ENCODE measurements around the gene LARP6.
"Not testable (repeated sequence)": the region's sequence is repeated elsewhere in the genome, so short reads cannot be mapped to it uniquely, and the experiment has no call there.

LARP6 gene

DNA sequence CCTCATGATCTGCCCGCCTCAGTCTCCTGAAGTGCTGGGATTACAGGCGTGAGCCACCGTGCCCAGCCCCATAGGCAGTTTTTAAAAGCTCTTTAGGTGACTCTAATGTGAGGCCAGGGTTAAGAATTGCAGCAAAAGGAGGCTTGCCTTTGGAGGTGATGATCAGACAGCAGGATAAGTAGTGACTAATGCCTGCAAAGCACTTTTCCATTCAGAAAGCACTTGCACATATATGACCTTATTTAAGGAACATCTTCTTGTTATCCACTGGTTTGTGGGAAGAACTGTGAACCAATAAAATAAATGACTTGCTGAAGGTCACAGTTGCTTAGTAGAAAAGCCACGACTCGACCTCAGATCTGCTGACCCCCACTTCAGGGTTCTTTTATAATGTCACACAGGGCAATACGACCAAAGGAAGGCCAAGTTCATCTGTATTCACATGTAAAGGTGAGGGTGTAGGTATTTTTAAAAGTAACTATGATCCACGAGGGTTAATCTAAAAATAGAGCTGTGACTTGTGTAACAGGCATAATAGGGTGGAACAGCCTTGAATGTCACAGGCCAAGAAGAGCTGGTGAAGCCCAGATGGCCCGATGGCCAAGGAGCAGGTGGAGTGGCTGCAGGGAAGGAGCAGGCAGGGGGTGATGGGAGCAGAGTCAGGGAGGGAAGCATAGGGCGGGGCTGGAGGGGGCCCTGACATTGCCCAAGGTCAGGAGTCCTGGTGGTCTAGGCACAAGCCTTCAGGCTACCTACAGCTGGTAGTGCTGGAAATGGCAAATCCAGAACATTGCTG lies 24.4 kb downstream of the LARP6 start:
- DNase-seq: no peak

DNA sequence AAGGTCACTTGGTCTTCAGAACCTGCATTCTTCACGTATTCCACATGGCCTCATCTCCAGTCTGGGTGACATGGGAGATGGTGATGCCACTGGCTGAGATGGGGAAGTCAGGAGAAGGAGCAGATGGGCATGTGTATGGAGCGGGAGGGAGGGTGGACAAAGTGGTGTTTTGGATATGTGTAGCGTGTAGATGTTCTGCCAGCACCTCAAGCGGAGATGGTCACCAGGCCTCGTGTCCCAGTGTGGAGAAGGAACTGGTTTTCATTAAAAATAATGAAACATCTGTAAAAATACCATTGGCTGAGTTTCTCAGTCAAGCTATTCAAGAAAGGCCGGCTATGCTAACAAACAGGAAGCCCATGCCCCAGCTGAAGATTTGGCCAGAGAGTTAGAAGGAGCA lies 26.2 kb downstream of the LARP6 start:
- DNase-seq: no peak

DNA sequence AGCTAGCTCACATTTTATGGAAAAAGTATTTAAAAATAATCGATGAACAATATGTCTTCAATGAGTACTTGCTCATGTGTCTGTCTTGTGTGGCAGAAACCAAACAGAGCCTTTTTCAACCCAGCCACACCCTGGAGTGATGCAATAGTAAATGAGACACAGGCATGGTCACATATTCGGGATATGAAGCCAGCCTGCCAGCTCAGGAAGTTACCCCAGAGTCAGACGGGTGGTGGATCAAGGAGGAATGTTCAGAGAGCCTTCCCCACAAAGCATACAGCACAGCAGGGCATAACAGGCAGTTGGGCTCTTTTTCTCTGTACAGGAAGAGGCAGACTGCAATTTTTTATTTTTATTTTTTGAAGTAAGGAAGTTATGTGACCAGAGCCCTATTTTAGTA lies 27.3 kb downstream of the LARP6 start:
- no peak for DNase-seq

DNA sequence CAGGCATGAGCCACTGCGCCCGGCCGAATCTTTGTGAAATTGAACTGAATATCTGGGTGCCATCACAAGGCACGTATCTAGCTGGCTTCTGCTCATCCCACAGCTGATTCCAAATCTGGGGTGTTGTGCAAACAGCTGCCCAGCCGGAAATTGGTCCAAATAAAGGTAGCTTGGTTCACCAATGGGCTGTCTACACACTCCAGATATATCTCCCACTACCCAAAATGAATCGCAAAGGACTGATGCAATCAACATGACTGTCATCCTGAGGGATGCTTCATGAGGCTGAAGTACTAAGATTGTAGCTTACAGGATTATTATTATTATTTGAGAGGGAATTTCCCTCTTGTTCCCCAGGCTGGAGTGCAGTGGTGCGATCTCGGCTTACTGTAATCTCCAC lies 28.1 kb downstream of the LARP6 start:
- no peak for DNase-seq

DNA sequence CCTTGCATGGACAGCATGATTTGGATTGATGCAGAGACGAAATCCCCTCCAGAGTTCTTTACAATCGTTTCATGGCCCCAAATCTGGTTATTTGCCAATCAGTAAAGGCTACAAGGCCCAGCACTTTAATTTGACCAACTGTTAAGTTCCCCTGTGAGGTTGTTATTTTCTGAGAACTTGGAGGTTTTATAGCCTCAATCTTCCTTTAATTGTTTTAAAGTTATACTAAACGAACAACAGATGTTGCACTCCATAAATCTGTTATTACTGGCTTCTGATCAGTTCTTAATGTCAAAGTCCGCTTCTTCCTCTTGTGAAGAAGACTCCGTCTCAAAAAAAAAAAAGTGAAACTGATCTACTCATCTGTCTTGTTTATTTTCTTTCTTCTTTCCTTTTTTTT lies 30.8 kb downstream of the LARP6 start:
- no peak for DNase-seq

DNA sequence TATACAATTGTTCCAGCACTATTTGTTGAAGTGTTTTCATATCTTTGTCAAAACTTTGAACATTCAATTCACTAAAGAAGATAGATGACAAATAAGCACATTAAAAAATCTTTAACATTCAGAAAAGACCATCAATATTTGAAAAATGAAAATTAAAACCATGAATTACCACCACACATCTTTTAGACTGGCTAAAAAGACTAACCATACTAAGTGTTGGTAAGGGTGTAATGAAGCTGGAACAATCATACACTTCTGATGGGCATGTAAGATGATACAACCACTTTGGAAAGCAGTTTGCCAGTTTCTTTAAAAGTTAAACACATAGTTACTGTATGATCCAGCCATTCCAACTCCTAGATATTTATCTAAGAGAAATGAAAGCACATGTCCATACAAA lies 33.7 kb downstream of the LARP6 start:
- DNase-seq: no peak

DNA sequence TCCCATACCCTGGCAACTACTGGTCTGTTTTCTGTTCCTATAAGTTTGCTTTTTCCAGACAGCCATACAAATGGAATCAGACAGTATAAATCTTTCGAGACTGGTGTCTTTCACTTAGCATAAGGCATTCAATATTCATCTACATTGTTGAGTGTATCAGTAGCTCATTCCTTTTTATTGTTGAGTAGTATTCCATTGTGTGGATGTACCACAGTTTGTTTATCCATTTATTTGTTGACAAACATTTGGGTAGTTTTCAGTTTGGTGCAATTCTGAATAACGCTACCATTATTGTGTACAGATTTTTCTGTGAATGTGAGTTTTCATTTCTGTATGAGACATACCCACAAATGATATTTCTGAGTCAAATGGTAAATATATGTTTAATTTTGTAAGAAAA lies 35.4 kb downstream of the LARP6 start:
- DNase-seq: no peak

DNA sequence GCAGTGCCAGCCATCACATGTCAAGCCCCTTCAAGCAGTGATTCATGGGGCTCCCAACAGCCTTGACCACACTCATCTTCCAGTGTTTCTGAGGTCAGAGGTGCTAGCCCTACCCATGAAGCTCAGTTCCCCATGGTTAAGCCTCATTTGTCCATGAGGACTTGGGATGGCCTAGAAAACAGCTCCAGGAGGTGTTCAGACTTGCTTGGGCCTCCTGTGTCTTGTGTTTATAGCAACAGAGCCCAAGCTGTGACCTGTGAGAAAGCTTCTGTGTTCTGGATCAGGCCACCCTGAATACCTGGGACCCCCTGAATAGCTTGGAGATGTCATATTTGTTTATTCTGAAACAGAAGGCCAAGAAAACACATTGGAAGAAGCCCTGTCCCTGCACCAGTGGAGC lies 36.7 kb downstream of the LARP6 start:
- no peak for DNase-seq

DNA sequence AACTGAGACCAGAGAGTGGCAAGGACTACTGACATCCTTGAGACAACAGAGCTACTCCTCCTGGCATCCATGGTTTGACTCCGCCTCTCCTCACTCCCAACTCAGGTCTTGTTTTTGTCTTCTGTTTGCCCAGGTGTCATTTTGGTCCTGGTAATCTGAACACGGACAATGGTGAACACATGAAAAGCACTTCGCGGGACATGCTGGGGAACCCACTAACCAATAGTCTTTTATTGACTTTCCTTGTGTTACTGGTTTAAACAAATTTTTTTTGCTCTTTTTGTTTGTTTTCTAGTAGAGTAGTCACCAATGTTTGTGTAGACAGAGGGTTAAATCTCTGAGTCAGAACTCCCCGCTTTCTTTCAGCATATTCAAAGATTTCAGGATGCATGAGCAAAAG lies 38.4 kb downstream of the LARP6 start:
- DNase-seq: no peak

DNA sequence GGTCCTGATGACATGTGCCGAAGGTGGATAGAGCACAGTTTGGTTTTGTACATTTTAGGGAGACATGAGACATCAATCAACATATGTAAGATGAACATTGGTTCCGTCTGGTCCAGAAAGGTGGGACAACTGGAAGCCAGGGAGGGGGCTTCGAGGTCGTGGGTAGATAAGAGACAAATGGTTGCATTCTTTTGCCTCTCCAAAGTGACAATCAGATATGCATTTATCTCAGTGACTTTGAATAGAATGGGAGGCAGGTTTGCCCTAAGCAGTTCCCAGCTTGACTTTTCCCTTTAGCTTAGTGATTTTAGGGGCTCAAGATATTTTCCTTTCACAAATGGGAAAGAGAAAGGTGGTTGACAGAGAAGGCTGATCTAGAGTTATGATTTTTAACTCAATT lies 38.9 kb downstream of the LARP6 start:
- not testable (repeated sequence) for DNase-seq

DNA sequence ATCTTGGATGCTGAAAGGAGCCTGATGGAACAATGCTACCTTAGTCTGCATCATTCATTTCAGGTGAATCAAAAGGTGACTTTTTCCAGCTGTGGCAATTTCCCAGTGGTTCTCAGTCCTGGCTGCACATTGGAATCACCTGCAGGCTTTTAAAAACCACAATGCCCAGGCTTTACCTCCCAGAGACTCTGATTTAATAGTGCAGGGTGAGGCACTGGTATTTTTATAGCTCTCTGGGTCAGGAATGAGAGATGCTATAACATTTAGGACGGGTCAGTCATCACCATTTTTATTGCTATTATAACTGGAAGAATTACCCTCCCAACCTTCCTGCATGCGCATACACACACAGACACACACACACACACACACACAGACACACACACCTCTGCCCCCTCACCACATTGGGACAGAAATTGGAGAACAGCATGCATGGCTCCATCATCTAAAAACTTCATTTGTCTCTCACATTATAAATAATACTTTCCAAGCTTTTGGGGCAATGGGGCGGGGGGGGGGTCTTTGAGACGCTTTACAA lies 41.1 kb downstream of the LARP6 start:
- DNase-seq: no peak

DNA sequence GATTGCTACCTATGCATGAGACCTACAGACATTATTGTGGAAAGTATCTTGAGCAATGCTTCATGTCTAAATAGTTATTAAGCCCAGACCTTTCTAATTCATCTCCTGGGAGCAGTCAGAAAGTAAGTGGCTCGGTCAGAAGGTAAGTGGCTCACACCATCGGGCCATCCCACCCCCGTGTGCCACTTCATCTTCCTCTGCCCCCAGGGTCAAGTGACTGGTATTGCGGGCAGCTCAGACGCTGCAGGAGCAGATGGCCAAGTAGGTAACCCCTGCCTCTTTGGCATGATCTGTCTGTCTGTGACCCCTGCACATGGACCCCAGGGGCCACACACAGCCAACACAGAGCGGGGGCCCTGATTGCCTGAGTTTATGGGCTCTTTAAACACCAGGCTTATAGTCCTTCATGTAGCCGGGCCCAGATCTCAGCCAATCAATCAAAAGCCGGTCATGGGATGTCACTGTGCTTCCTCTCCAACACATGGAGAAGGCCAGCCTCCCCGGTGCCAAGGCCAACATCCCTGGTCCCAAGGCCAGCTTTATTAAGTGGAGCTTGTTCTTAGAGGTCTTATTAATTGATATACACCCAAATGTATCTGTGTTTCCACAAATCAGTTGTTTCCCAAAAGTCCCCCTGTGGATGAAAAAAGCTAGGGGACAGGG lies 42.9 kb downstream of the LARP6 start:
- no peak for DNase-seq

DNA sequence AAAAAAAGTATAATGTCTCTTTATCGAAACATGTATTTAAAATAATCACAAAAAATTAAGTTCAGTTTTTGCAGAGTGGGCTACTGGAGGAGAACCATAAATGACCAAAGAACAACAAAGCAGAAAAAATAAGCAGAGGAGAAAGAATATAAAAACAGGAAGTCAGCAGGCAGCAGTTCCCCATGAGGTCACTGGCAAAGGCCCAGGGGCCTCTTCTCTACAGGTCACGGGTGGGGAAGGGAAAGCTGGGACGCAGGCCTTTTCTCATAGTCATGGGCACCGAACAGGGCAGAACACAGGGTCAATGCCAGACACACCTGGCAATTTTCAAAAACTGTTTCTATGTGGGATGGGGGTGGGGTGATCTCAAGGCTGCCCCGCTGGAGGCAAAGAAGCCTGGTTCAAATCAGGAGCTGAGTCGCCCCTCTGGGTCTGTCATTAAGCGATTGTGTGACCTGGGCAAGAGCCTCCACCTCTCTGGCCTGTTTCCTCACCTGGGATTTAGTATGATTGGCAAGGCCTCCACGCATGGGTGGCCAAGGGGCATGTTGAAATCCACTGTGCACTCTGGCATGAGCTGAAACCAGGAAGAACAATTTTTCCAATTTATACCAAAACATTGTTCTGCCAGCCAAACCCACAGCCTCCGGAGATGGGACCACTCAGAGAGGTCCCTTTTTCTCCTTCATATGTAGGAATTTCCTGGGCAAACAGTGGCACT lies 46.8 kb downstream of the LARP6 start:
- DNase-seq: no peak

DNA sequence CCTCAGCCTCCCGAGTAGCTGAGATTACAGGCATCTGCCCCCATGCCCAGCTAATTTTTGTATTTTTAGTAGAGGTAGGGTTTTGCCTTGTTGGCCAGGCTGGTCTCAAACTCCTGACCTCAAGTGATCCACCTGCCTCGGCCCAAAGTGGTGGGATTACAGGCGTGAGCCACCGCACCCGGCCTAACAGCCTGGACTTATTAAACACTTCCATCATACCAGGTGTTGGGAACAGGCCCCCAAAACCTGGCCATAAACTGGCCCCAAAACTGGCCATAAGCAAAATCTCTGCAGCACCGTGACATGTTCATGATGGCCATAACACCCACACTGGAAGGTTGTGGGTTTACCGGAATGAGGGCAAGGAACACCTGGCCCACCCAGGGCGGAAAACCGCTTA lies 49.6 kb downstream of the LARP6 start:
- DNase-seq: not testable (repeated sequence)

DNA sequence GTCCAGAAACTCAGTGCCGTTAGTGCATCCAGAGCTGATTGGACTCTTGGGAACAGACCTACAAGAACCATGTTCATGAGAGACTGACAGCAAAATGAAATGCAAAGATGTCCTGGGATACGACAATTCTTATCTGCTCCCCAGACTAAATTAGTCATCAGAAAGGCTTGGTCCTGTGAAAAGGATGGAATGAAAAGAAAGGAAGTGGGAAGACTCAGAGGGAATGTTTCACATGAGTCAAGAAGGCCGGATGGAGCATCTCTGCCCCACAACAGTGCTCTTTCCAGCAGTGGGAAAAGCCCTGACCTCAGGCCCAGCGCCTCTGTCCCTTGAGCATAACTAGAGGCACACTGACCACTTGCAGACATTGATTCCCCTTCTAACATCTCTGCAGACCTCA lies 51.3 kb downstream of the LARP6 start:
- no peak for DNase-seq

DNA sequence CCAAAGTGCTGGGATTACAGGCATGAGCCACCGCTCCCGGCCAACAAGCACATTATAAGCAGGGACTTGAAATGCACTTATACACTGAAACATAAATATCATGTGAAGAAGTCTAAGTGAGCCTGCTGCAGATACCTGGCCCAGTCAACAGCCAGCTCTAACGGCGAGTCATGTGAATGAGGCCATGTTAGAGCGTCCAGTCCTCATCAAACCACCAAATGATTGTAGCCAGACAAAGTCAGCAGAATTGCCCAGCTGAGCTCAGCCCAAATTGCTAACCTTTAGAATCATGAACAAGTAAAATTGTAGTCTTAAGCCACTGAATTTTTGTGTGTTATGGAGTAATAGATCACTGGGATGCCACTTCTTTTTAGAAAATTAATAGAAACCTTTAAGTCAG lies 52.8 kb downstream of the LARP6 start:
- DNase-seq: no peak

DNA sequence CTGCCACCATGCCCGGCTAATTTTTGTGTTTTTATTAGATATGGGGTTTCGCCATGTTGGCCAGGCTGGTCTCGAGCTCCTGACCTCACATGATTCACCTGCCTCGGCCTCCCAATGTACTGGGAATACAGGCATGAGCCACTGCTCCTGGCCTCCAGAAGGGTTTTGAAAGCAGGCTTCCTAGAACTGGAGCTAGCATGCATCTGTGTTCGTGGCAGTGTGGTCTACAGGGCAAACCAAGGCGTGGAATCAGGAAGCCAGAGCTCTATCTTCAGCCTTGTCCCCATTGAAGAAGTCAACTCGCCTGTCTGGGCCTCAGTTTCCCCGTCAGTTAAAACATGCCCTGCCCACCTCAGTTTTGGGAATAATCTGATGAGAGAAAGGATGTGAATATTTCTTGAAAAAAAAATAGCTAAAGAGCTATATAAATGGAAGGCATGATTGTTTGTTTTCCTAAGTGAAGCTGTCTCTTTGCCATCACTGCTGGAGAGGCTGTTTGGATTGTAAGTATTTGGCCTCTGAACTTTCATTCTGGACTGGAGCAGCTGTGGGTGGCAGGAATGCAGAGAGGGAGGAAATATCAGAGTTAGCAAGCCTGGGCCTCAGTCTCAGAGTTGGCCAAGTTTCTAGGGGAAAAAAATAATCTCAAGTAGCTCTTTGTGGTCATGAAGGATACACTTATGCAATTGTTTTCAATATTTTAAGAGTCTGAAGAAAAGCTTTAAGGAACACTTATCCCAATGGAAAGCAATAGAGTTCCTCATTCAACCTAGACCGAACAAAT lies 54.1 kb downstream of the LARP6 start:
- DNase-seq: no peak

DNA sequence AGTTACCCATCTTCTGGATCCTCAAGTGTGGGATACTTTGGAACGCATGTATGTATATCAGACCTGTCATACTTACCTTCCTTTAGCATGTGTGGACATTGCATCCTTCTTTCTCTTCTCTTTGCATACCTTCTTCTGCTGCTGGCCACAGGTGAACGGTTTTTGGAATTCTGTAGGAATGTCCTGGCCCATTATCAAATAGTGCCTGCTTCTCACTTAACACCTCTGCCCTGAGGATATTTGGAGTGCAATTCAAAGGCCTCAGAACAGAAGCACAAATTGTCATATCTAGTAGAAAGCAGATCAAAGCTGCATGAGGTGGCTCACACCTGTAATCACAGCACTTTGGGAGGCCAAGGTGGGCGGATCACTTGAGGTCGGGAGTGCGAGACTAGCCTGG lies 56.5 kb downstream of the LARP6 start:
- DNase-seq: no peak

DNA sequence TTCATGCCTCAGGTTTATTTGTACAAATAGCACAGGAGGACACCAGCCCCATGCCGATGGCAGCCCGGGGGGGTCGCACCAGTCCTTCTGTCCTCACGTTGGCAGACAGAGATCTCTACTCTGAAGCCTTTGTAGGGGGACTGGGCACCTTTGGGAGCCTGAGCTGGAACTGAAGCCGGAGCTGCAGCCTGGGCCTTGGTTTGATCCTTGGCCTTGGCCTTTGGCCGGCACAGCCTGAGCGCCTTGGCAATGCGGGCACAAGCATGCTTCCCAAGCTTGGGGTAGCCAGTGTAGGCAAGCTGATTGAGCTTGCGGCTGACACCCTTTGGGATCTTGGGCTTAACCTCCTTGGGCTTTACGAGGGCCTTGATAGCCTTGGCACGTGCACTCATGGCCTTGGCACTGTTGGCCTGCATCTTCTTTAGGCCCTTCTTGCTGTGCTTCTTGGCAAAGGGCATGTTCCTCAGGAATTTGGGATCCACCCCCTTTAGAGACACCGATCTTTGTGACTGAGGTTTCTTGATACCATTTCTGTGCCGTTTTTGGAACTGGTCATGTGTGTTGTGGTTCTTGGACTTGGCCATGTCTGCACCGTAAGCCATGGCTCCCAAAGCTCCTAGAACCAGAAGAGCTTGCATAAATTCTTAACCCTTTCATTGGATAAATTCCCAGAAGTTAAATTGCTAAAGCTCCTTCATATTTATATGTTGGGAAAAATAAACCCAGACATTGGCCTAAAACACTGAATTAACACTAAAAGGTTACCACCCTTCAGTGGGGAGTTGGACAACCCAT lies 57.2 kb downstream of the LARP6 start:
- DNase-seq: no peak

DNA sequence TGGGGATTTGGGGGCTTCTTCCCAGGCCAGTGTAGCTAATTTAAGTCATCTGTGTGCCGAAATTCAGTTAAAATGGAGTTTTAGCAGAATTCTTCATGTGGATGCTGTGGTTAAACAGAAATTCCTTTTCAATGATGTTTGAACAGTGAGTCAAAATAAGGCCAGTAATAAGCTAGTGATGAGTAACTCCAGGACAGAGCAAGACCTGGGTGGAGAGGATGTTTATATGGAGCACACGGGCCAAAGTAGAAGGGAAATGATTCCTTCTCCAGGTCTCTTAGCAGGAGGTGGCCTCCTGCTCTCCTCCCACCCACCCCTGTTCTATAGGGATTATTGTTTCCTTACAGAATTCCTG lies 58.7 kb downstream of the LARP6 start:
- no peak for DNase-seq

DNA sequence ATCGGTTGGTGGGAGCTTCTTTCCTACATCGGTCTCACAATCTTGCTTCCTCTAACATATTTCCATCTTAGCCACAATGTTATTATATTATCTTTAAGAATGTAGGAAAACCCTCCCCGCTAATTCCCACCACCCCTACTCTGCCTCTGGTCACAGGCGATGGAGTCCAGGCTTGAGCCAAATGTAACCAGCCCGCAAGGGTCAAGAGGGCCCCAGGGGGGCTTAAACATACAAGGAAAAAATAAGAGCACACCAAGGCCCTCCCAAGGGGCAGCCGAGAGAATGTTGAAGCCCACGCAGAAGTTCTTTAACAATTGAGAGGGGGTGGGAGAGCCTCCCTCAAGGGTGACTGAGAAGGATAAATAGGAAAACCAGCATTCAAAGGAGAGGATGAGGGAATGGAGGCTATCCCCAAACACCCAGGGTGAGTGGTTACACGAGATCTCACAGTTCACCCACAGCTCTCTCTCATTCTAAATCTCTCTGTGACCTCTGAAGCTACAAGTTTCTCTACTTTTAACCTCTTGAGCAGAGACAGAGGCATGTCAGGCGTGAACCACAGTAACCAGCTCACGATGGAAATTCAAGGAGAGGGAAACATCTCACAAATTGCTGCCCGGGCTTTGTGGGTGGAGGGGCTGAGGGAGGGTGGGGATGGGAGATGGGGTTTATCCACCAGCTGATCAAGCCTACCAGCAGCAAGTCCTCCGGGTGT lies 59.2 kb downstream of the LARP6 start:
- DNase-seq: no peak

DNA sequence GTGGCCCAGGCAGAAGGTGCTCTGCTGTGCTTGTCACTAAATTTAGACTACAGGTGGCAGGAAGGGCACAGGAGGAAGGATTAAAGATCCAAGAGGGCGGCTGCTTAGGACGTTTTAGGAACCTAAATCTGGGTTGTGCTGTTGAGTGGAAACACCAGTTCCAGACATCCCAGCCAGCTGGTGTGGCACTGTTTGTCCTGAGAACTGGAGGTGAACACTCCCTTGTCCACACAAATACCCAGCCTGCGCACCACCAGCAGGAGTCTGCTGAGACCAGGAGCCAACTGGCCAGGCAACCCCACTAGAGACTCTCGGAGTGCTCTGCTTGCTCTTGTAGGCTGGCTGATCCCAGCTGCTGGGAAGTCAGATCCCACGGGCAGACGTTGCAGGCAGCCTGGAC lies 60.3 kb downstream of the LARP6 start:
- DNase-seq: no peak
